SU-DHL-6 (cell line): ENCODE measurements around the gene KLLN.
A peak's percentile ranks its signal among the peaks of the same experiment; 100 is the strongest.
"Not testable (repeated sequence)": the region's sequence is repeated elsewhere in the genome, so short reads cannot be mapped to it uniquely, and the experiment has no call there.

Experiments used
- H2AFZ ChIP-seq: fragments of 200-600 bp; sonication (generic); 2 replicates; pipeline ENCODE4 v1.6.1; 2014; ENCODE audit warnings: low read depth, mild to moderate bottlenecking, moderate library complexity, mixed read lengths, antibody characterized with exemption, low read length; ENCODE audit not compliant: severe bottlenecking
- H3F3A ChIP-seq: fragments of 200-600 bp; shearing (Covaris generic); 2 replicates; pipeline ENCODE4 v1.6.0; 2016; ENCODE audit warnings: antibody characterized with exemption, mild to moderate bottlenecking; ENCODE audit not compliant: insufficient read depth
- H3K27ac ChIP-seq: fragments of 200-600 bp; sonication (generic); 2 replicates; pipeline ENCODE4 v1.5.1; 2016; ENCODE audit warnings: low read depth, mild to moderate bottlenecking, low read length, moderate library complexity, mixed read lengths
- H3K27me3 ChIP-seq: fragments of 200-600 bp; sonication (generic), shearing (Covaris generic); 2 replicates; pipeline ENCODE4 v1.6.0; 2014; ENCODE audit warnings: mild to moderate bottlenecking, low read length
- H3K36me3 ChIP-seq: fragments of 200-600 bp; sonication (generic); 2 replicates; pipeline ENCODE4 v1.6.1; 2014; ENCODE audit warnings: mild to moderate bottlenecking, low read length, mixed read lengths
- H3K4me2 ChIP-seq: fragments of 300-600, 200-600 bp; shearing (Covaris generic), sonication (generic); 2 replicates; pipeline ENCODE4 v1.6.0; 2014; ENCODE audit warnings: low read length, low read depth, mild to moderate bottlenecking; ENCODE audit not compliant: poor library complexity, severe bottlenecking
- H3K4me3 ChIP-seq: fragments of 200-600 bp; sonication (generic); 2 replicates; pipeline ENCODE4 v1.5.1; 2014; ENCODE audit warnings: antibody characterized with exemption, low read length, mild to moderate bottlenecking, mixed read lengths; ENCODE audit not compliant: insufficient read depth, poor library complexity, severe bottlenecking
- H3K79me2 ChIP-seq: fragments of 200-600 bp; sonication (generic); 2 replicates; pipeline ENCODE4 v1.6.1; 2014; ENCODE audit warnings: mild to moderate bottlenecking, low read length, moderate library complexity; ENCODE audit not compliant: insufficient read depth
- H3K9ac ChIP-seq: fragments of 200-600 bp; sonication (generic); 2 replicates; pipeline ENCODE4 v1.7.0; 2014; ENCODE audit warnings: mild to moderate bottlenecking, low read length
- H3K9me2 ChIP-seq: fragments of 200-600 bp; sonication (generic); replicated peaks from 2 replicates; pipeline ENCODE4 v1.6.1; 2014; ENCODE audit warnings: low read length; ENCODE audit not compliant: insufficient read depth
- H3K9me3 ChIP-seq: fragments of 200-600 bp; sonication (generic); 2 replicates; pipeline ENCODE4 v1.6.1; 2014; ENCODE audit warnings: low read length, mixed read lengths; ENCODE audit not compliant: insufficient read depth
- H4K20me1 ChIP-seq: fragments of 200-600 bp; sonication (generic); 2 replicates; pipeline ENCODE4 v1.6.1; 2014; ENCODE audit warnings: low read depth, mild to moderate bottlenecking, antibody characterized with exemption, low read length, moderate library complexity, mixed read lengths
- EZH2phosphoT487 ChIP-seq: fragments of 200-600 bp; sonication (generic), shearing (Covaris generic); conservative IDR thresholded peaks from 2 replicates; pipeline ENCODE4 v1.6.1; 2018; ENCODE audit warnings: mild to moderate bottlenecking, antibody characterized with exemption, low read length, moderate library complexity, mixed read lengths
- TF ChIP-seq, protein P1 (sequence below): fragments of 200-600 bp; sonication (generic); IDR thresholded peaks from one replicate; pipeline ENCODE4 v1.5.1; 2017; ENCODE audit warnings: antibody characterized with exemption, mild to moderate bottlenecking, low read length, moderate library complexity; ENCODE audit not compliant: insufficient read depth, poor library complexity, severe bottlenecking

The KLLN gene

DNA sequence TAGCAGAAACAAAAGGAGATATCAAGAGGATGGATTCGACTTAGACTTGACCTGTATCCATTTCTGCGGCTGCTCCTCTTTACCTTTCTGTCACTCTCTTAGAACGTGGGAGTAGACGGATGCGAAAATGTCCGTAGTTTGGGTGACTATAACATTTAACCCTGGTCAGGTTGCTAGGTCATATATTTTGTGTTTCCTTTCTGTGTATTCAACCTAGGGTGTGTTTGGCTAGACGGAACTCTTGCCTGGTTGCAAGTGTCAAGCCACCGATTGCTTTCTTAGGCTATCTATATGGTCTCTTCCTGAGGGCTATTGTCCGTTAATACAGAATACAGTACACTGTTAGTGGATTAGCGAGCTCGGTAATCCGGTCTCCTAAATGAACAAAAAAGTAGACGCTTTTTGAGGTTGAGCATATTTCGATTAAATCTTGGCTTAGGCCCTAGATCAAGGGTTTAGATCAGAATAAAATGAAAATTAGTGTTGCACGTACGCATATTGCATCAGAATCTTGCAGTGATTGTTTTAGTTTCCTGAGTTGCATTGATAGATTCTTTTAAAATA, 1.2 kb upstream of the KLLN start:
- Histone ChIP-seq H3K27me3 (no peaks in the 10 kb centered on the region), H3K27ac (peak overlapping the region; percentile 94), H3F3A (peaks cover 42% of the 10 kb centered on the region), H3K9me3 (no peaks in the 10 kb centered on the region), H3K4me3 (peak overlapping the region; percentile 89), H3K9me2 (no peaks in the 10 kb centered on the region), H3K36me3 (peaks cover 41% of the 10 kb centered on the region), H3K79me2 (peaks cover 68% of the 10 kb centered on the region), H3K4me2 (peak overlapping the region; percentile 95), H2AFZ (no peak overlapping the region), H3K9ac (peak overlapping the region; percentile 92), H4K20me1 (peaks cover 34% of the 10 kb centered on the region)
- no peak for TF ChIP-seq EZH2phosphoT487
- TF ChIP-seq, protein P1, sequence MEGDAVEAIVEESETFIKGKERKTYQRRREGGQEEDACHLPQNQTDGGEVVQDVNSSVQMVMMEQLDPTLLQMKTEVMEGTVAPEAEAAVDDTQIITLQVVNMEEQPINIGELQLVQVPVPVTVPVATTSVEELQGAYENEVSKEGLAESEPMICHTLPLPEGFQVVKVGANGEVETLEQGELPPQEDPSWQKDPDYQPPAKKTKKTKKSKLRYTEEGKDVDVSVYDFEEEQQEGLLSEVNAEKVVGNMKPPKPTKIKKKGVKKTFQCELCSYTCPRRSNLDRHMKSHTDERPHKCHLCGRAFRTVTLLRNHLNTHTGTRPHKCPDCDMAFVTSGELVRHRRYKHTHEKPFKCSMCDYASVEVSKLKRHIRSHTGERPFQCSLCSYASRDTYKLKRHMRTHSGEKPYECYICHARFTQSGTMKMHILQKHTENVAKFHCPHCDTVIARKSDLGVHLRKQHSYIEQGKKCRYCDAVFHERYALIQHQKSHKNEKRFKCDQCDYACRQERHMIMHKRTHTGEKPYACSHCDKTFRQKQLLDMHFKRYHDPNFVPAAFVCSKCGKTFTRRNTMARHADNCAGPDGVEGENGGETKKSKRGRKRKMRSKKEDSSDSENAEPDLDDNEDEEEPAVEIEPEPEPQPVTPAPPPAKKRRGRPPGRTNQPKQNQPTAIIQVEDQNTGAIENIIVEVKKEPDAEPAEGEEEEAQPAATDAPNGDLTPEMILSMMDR: no peak

DNA sequence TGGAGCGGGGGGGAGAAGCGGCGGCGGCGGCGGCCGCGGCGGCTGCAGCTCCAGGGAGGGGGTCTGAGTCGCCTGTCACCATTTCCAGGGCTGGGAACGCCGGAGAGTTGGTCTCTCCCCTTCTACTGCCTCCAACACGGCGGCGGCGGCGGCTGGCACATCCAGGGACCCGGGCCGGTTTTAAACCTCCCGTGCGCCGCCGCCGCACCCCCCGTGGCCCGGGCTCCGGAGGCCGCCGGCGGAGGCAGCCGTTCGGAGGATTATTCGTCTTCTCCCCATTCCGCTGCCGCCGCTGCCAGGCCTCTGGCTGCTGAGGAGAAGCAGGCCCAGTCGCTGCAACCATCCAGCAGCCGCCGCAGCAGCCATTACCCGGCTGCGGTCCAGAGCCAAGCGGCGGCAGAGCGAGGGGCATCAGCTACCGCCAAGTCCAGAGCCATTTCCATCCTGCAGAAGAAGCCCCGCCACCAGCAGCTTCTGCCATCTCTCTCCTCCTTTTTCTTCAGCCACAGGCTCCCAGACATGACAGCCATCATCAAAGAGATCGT, 690 bp upstream of the KLLN start:
- peaks cover 41% of the 10 kb centered on the region for H3K36me3 ChIP-seq
- not testable (repeated sequence) for H3K9me3 ChIP-seq, H2AFZ ChIP-seq, H3K27me3 ChIP-seq, H3K9me2 ChIP-seq
- peak overlapping the region; percentile 95 for H3K4me2 ChIP-seq
- H3K9ac ChIP-seq: peak overlapping the region; percentile 92
- H3K4me3 ChIP-seq: peak overlapping the region; percentile 89
- H3F3A ChIP-seq: peaks cover 42% of the 10 kb centered on the region
- H3K27ac ChIP-seq: peak overlapping the region; percentile 94
- H4K20me1 ChIP-seq: peaks cover 29% of the 10 kb centered on the region
- H3K79me2 ChIP-seq: peaks cover 62% of the 10 kb centered on the region

DNA sequence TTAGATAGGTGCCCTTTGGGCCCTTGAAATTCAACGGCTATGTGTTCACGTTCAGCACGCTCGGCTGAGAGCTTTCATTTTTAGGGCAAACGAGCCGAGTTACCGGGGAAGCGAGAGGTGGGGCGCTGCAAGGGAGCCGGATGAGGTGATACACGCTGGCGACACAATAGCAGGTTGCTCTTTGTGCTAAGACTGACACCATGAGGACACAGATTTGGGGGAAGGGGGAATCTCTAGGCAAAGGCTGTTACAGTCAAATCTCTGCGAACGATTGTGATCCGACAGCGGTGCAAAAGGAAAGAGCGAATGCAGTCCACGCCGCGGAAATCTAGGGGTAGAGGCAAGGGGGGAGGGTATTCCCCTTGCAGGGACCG, 667 bp downstream of the KLLN start:
- Histone ChIP-seq H3K4me3 (peak overlapping the region; percentile 89), H3K9me3 (no peaks in the 10 kb centered on the region), H4K20me1 (peaks cover 18% of the 10 kb centered on the region), H3K4me2 (peak overlapping the region; percentile 83), H3K27ac (peak overlapping the region; percentile 94), H3K9ac (peak overlapping the region; percentile 92), H3K36me3 (peaks cover 33% of the 10 kb centered on the region), H2AFZ (no peak overlapping the region), H3K9me2 (no peaks in the 10 kb centered on the region), H3K79me2 (peaks cover 49% of the 10 kb centered on the region), H3F3A (peaks cover 32% of the 10 kb centered on the region), H3K27me3 (no peaks in the 10 kb centered on the region)
- TF ChIP-seq, protein P1: no peak
- TF ChIP-seq EZH2phosphoT487: no peak

DNA sequence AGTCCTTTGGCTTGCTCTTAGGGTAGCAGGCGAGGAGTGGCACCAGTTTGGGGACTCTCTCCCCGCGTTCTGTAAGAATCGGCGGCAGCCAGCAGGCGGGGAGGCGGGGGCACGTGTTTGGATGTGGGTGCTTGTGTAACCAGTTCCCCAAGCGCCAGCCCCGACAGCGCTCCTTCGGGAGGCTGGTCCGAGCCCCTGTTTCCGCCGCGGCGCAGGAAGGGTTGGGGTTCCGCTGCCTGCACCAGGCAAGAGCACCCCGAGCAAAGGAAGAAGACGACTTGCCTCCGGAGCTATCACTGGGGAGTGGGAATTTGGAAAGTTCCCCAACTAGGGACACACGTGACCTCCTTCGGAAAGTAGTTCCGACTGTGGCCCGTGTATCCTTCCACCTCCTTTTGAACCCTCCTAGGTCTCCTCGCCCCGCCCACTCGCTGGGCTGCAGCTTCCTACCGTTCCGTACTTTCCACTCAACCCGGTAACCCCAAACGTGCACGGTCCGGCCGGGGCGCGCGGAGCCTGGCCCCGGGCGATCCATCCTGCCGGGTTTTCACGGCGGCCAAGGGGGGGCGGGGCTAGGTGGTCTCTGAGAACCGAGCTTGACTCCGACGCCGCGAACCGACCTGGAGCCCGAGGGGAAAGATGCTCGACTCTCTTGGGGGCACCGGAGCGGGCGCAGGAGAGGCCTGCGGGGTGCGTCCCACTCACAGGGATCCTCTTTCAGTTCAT, 1.2 kb downstream of the KLLN start:
- Histone ChIP-seq H3K4me3 (peak overlapping the region; percentile 89), H2AFZ (peak overlapping the region; percentile 43), H3K9me2 (no peaks in the 10 kb centered on the region), H3K27ac (peak overlapping the region; percentile 94), H3K9ac (peak overlapping the region; percentile 92), H3K27me3 (no peaks in the 10 kb centered on the region), H3K4me2 (peak overlapping the region; percentile 83), H3K9me3 (no peaks in the 10 kb centered on the region), H3K79me2 (peaks cover 43% of the 10 kb centered on the region), H3F3A (peaks cover 31% of the 10 kb centered on the region), H3K36me3 (peaks cover 27% of the 10 kb centered on the region), H4K20me1 (peaks cover 14% of the 10 kb centered on the region; the same call in 1 of the 2 replicates)
- TF ChIP-seq EZH2phosphoT487: no peak
- TF ChIP-seq, protein P1: no peak
